Activated naive CD4-positive, alpha-beta T cell treated with anti-CD3 and anti-CD28 coated beads, Interleukin-2, amount 50 U/mL, for 16 hours (primary cell): ENCODE measurements around the gene DOCK9.
A peak's percentile ranks its signal among the peaks of the same experiment; 100 is the strongest.

ENCODE experiments used
- DNase-seq: peaks from one replicate; pipeline ENCODE4 v3.0.0-alpha.2; 2020

DOCK9 gene

GRCh38 chr13:98942997-98943396 lies 34.9 kb downstream of the DOCK9 start:
- no peak for DNase-seq

- DNase-seq, result no peak
These were observed 35.4 kb downstream of the DOCK9 start for GRCh38 chr13:98942485-98942884.

GRCh38 chr13:98941536-98941935 lies 36.3 kb downstream of the DOCK9 start:
- no peak for DNase-seq

GRCh38 chr13:98941126-98941525 lies 36.7 kb downstream of the DOCK9 start:
- no peak for DNase-seq

- DNase-seq, result no peak
These were observed 37.4 kb downstream of the DOCK9 start for GRCh38 chr13:98940325-98941001.

GRCh38 chr13:98939660-98940191 lies 38.1 kb downstream of the DOCK9 start:
- DNase-seq, result no peak

GRCh38 chr13:98938801-98939200 lies 39.1 kb downstream of the DOCK9 start:
- DNase-seq, result no peak

GRCh38 chr13:98937911-98938381 lies 39.9 kb downstream of the DOCK9 start:
- no peak for DNase-seq

- DNase-seq, result no peak
These were observed 43.6 kb downstream of the DOCK9 start for GRCh38 chr13:98934243-98934642.

GRCh38 chr13:98930151-98930591 lies 47.7 kb downstream of the DOCK9 start:
- no peak for DNase-seq

- DNase-seq, result no peak
These were observed 49.6 kb downstream of the DOCK9 start for GRCh38 chr13:98927951-98928927.

GRCh38 chr13:98925949-98926348 lies 51.9 kb downstream of the DOCK9 start:
- DNase-seq, result no peak

GRCh38 chr13:98923641-98924397 lies 54.0 kb downstream of the DOCK9 start:
- no peak for DNase-seq

- DNase-seq, result no peak
These were observed 55.6 kb downstream of the DOCK9 start for GRCh38 chr13:98922306-98922705.

- no peak for DNase-seq
These were observed 56.1 kb downstream of the DOCK9 start for GRCh38 chr13:98921786-98922185.

GRCh38 chr13:98921015-98921580 lies 56.8 kb downstream of the DOCK9 start:
- DNase-seq, result no peak

GRCh38 chr13:98919566-98919965 lies 58.3 kb downstream of the DOCK9 start:
- peak; percentile 47 for DNase-seq

- no peak for DNase-seq
These were observed 59.1 kb downstream of the DOCK9 start for GRCh38 chr13:98918771-98919170.

- no peak for DNase-seq
These were observed 60.7 kb downstream of the DOCK9 start for GRCh38 chr13:98917116-98917515.

GRCh38 chr13:98916403-98916802 lies 61.5 kb downstream of the DOCK9 start:
- no peak for DNase-seq

- no peak for DNase-seq
These were observed 61.9 kb downstream of the DOCK9 start for GRCh38 chr13:98915981-98916380.

- DNase-seq, result no peak
These were observed 62.3 kb downstream of the DOCK9 start for GRCh38 chr13:98915563-98915962.
